ENCODE data around the gene TRIM44.

TRIM44 gene

GRCh38 chr11:35717043-35717442 lies 54.5 kb downstream of the TRIM44 start:
- FAIRE-seq = no peak
- peak; percentile 18 for TF ChIP-seq CTCF (IDR thresholded peaks at IDR 0.05; ENCODE audit: insufficient read depth, missing control alignments)
- no peak for DNase-seq (ENCODE audit: insufficient read length, low spot score)

DNA sequence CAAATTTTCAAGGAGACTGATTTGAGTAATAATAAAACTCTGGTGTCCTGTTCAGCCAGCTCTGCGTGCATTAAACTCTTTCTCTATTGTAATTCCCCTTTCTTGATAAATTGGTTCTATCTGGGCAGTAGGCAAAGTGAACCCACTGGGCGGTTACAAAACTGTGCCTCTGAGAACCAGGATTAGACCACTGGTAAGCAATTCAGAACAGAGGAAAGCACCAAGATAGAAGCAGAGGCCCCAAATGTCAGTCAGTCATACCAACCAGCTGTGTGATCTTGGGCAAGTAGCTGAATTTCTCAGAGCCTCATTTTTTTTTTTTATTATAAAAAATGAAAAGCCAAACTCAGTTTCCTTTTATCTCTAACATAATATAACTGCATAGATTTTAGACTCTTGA lies 54.9 kb downstream of the TRIM44 start:
- no peak for DNase-seq (ENCODE audit: insufficient read length, low spot score)
- no peak for FAIRE-seq
- no peak for TF ChIP-seq CTCF (IDR thresholded peaks at IDR 0.05; ENCODE audit: insufficient read depth, missing control alignments)

DNA sequence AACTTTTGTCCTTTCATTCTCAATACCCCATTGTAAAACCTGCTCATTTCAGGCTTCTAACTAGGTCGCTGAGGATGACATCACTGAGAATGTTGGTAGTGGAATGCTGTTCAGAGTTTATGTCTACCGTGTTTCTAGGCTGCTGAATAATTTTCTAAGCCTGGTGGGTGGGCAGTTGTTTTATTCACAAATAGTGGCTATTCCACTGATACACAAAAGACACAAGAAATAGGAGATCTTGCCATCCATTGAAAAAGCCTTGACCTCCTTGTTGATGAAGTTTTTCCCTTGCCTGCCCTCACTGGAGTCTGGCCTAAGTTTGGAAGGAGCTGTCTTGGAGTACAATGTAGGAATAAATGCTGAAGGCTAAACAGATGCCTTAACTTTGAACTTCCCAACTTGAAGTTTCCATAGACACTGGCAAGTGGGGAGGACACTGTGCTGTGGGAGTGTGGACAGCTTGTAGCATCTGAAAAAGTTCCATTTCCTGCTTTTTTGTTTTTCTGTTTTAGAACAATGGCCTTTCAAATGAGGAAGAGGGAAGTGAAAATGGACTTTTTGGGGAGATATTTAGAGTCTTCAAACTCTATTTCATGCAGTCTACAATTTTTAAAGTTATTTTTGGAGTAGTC lies 59.2 kb downstream of the TRIM44 start:
- no peak for FAIRE-seq
- no peak for DNase-seq (ENCODE audit: insufficient read length, low spot score)
- TF ChIP-seq CTCF (IDR thresholded peaks at IDR 0.05; ENCODE audit: insufficient read depth, missing control alignments) = no peak

DNA sequence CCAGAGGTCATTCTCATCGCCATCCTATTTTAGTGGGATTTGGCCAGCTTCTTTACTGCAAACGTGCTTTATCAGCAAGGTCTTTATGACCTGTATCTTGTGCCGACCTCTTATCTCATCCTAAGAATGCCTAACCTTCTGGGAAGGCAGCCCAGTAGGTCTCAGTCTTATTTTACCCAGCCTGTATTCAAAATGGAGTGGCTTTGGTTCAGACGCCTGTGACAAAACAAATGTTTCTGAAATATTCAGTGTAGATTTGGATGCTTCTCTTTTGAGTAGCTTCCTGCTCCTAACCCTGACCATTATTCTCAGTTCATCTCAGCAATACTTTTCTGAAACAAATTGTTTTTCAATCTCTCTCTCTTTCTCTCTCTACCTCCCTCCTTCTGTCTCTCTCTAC lies 60.1 kb downstream of the TRIM44 start:
- FAIRE-seq (no peak), DNase-seq (ENCODE audit: insufficient read length, low spot score) (no peak)
- no peak for TF ChIP-seq CTCF (IDR thresholded peaks at IDR 0.05; ENCODE audit: insufficient read depth, missing control alignments)

- FAIRE-seq (no peak), DNase-seq (ENCODE audit: insufficient read length, low spot score) (no peak)
- TF ChIP-seq CTCF (IDR thresholded peaks at IDR 0.05; ENCODE audit: insufficient read depth, missing control alignments) = no peak
Observed at GRCh38 chr11:35723493-35723892, 60.9 kb downstream of the TRIM44 start.

- FAIRE-seq (no peak), DNase-seq (ENCODE audit: insufficient read length, low spot score) (no peak)
- no peak for TF ChIP-seq CTCF (IDR thresholded peaks at IDR 0.05; ENCODE audit: insufficient read depth, missing control alignments)
Observed at GRCh38 chr11:35723913-35724312, 61.3 kb downstream of the TRIM44 start.

DNA sequence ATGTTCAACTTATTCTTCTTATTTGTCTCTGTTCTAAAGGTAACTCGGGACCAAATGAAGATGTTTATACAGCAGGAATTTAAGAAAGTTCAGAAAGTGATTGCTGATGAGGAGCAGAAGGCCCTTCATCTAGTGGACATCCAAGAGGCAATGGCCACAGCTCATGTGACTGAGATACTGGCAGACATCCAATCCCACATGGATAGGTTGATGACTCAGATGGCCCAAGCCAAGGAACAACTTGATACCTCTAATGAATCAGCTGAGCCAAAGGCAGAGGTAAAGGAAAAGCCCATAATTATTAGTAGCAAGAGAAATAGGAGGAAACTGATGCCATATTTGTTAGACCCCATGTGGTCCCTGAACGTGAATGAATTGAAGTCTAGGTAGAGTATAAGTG lies 63.3 kb downstream of the TRIM44 start:
- no peak for TF ChIP-seq CTCF (IDR thresholded peaks at IDR 0.05; ENCODE audit: insufficient read depth, missing control alignments)
- FAIRE-seq = no peak
- no peak for DNase-seq (ENCODE audit: insufficient read length, low spot score)

Measured in D721Med (cell line).